Nephron progenitor cell (in vitro differentiated cells): ENCODE measurements around the gene NLRC4.

Source experiments
- DNase-seq: peaks from one replicate; pipeline ENCODE4 v3.0.0; 2021
- H3K27ac Mint-ChIP-seq: 2 replicates; pipeline ENCODE4 v1.8.0; 2021; ENCODE audit warnings: mild to moderate bottlenecking, moderate library complexity, mixed read lengths
- H3K27me3 Mint-ChIP-seq: 2 replicates; pipeline ENCODE4 v1.8.0; 2021; ENCODE audit warnings: mild to moderate bottlenecking, low read depth, mixed read lengths; ENCODE audit not compliant: poor library complexity
- H3K36me3 Mint-ChIP-seq: 2 replicates; pipeline ENCODE4 v1.8.0; 2021; ENCODE audit warnings: low read depth, mixed read lengths
- H3K4me1 Mint-ChIP-seq: 2 replicates; pipeline ENCODE4 v1.8.0; 2021; ENCODE audit warnings: mixed read lengths
- H3K4me3 Mint-ChIP-seq: 2 replicates; pipeline ENCODE4 v1.8.0; 2021; ENCODE audit warnings: mild to moderate bottlenecking, moderate library complexity, mixed read lengths
- H3K9me3 Mint-ChIP-seq: 2 replicates; pipeline ENCODE4 v1.8.0; 2021; ENCODE audit warnings: mild to moderate bottlenecking, moderate library complexity, mixed read lengths
- CTCF ChIP-seq: fragments of 200-600 bp; sonication (generic); IDR thresholded peaks from 2 replicates; pipeline ENCODE4 v1.5.0; 2021; ENCODE audit warnings: antibody characterized with exemption

The NLRC4 gene

GRCh38 chr2:32192418-32192817 lies 72.3 kb downstream of the NLRC4 start:
- Mint-ChIP-seq H3K36me3 (peaks cover 28% of the 10 kb centered on the region), H3K9me3 (no peaks in the 10 kb centered on the region), H3K27me3 (no peaks in the 10 kb centered on the region)

GRCh38 chr2:32189011-32189410 lies 75.7 kb downstream of the NLRC4 start:
- no peak for TF ChIP-seq CTCF
- H3K4me3 Mint-ChIP-seq = no peak overlapping the region
- no peaks in the 10 kb centered on the region for H3K4me1 Mint-ChIP-seq
- no peaks in the 10 kb centered on the region for H3K9me3 Mint-ChIP-seq
- peaks cover 4% of the 10 kb centered on the region for H3K27me3 Mint-ChIP-seq
- H3K36me3 Mint-ChIP-seq = peaks cover 51% of the 10 kb centered on the region
- no peak for DNase-seq
- H3K27ac Mint-ChIP-seq = no peak overlapping the region

More at GRCh38 chr2:32192418-32192817, 72.3 kb downstream of the NLRC4 start:
- no peak for TF ChIP-seq CTCF
- no peak overlapping the region for H3K27ac Mint-ChIP-seq
- H3K4me3 Mint-ChIP-seq = no peak overlapping the region
- no peaks in the 10 kb centered on the region for H3K4me1 Mint-ChIP-seq
- no peak for DNase-seq

- peaks cover 51% of the 10 kb centered on the region for H3K36me3 Mint-ChIP-seq
- H3K27ac Mint-ChIP-seq = no peak overlapping the region
- no peak overlapping the region for H3K4me3 Mint-ChIP-seq
- no peak for TF ChIP-seq CTCF
- peaks cover 4% of the 10 kb centered on the region for H3K27me3 Mint-ChIP-seq
- H3K4me1 Mint-ChIP-seq = no peaks in the 10 kb centered on the region
- H3K9me3 Mint-ChIP-seq = no peaks in the 10 kb centered on the region
- DNase-seq = no peak
Measured at GRCh38 chr2:32182667-32183066, 82.0 kb downstream of the NLRC4 start.
